Measurements from ENCODE around the gene SH3BP4. TPM values are rescaled to one million over a fixed set of nuclear protein-coding genes. Genes with fewer than 3 reads are reported as not detected.

Gene SH3BP4
- polyA plus RNA-seq, 2 of the 4 experiments (the other 2 are of a cell fraction), result 22.6 to 35.7 TPM

GRCh38 chr2:235010117-235010714 lies 58.4 kb downstream of the SH3BP4 start:
- Histone ChIP-seq H3K4me1 (peaks cover 5% of the 10 kb centered on the region; the same call in 1 of the 3 replicates), H3K4me2 (no peak overlapping the region), H3K27ac (no peak overlapping the region), H3K9me3 (peaks cover 10% of the 10 kb centered on the region), H3K4me3 (no peak overlapping the region)
- DNase-seq (ENCODE audit: low read depth in 1 of 2, low spot score in 1 of 2), result no peak
- ChIA-PET CTCF (no interaction called here), POLR2A (no interaction called here)
- TF ChIP-seq FOSL2 (IDR thresholded peaks at IDR 0.05), result no peak
- TF ChIP-seq FOSL2 (CRISPR knock-in tag; IDR thresholded peaks at IDR 0.05), result no peak
- no peak for TF ChIP-seq USF2 (IDR thresholded peaks at IDR 0.05)
- no peak for TF ChIP-seq NPAS2 (CRISPR knock-in tag; IDR thresholded peaks at IDR 0.05; ENCODE audit: borderline replicate concordance)
- 95% methylated on average over 6 of the region's 6 CpGs for WGBS (ENCODE audit: missing lambda C conversion rate)
- FAIRE-seq, result no peak
- no peak for ATAC-seq

GRCh38 chr2:235011607-235011928 lies 59.8 kb downstream of the SH3BP4 start:
- H3K9me3 ChIP-seq, result peaks cover 14% of the 10 kb centered on the region
- ChIA-PET POLR2A (no interaction called here), CTCF (interaction anchor here (1.2 kb wide), 1 partner anchor 44 kb away, joined by 4 read pairs; no protein-coding TSS in a partner anchor)
- ATAC-seq, result no peak
- H3K4me3 ChIP-seq, result no peak overlapping the region
- TF ChIP-seq HMGXB4 (CRISPR knock-in tag; IDR thresholded peaks at IDR 0.05; ENCODE audit: borderline replicate concordance) (no peak), KDM5A (IDR thresholded peaks at IDR 0.05) (no peak), JUN (IDR thresholded peaks at IDR 0.05) (no peak), RARB (CRISPR knock-in tag; IDR thresholded peaks at IDR 0.05) (no peak), NR3C1 (IDR thresholded peaks at IDR 0.05) (no peak), RFX5 (IDR thresholded peaks at IDR 0.05) (no peak), RAD21 (conservative IDR thresholded peaks at IDR 0.05 in 1 of 2, IDR thresholded peaks at IDR 0.05 in 1 of 2) (no peak)
- no peak for DNase-seq (ENCODE audit: low read depth in 1 of 2, low spot score in 1 of 2)
- WGBS (ENCODE audit: missing lambda C conversion rate), result 90% methylated on average over 5 of the region's 5 CpGs
- FAIRE-seq, result no peak
- H3K27ac ChIP-seq, result 0 out of 6 replicates have a peak overlapping the region, but pooled peaks of 1 of the 2 experiments have one; percentile 10
- H3K4me1 ChIP-seq, result no peaks in the 10 kb centered on the region
- H3K4me2 ChIP-seq, result no peak overlapping the region

- CTCF ChIA-PET, result interaction anchor here (1.2 kb wide), 1 partner anchor 44 kb away, joined by 4 read pairs; no protein-coding TSS in a partner anchor
- Histone ChIP-seq H3K4me3 (no peak overlapping the region), H3K4me1 (no peaks in the 10 kb centered on the region), H3K4me2 (no peak overlapping the region), H3K27ac (0 out of 6 replicates have a peak overlapping the region, but pooled peaks of 1 of the 2 experiments have one; percentile 10), H3K9me3 (peaks cover 14% of the 10 kb centered on the region)
- FAIRE-seq (no peak), ATAC-seq (no peak; a peak in 1 of 6 replicates), DNase-seq (ENCODE audit: low read depth in 1 of 2, low spot score in 1 of 2) (no peak)
- POLR2A ChIA-PET, result no interaction called here
- WGBS (ENCODE audit: missing lambda C conversion rate), result 93% methylated on average over 14 of the region's 15 CpGs
- TF ChIP-seq FOXS1 (CRISPR knock-in tag; IDR thresholded peaks at IDR 0.05), result no peak
- no peak for TF ChIP-seq HOXB5 (CRISPR knock-in tag; IDR thresholded peaks at IDR 0.05)
- no peak for TF ChIP-seq MAFK (IDR thresholded peaks at IDR 0.05; ENCODE audit: partially characterized antibody)
- no peak for TF ChIP-seq HEYL (CRISPR knock-in tag; IDR thresholded peaks at IDR 0.05)
- no peak for TF ChIP-seq MYC (IDR thresholded peaks at IDR 0.05; ENCODE audit: borderline replicate concordance, low read length)
- TF ChIP-seq USF2 (IDR thresholded peaks at IDR 0.05), result no peak
- no peak for TF ChIP-seq CBX8 (IDR thresholded peaks at IDR 0.05)
- no peak for TF ChIP-seq NR3C1 (IDR thresholded peaks at IDR 0.05)
- no peak for TF ChIP-seq HMGXB4 (CRISPR knock-in tag; IDR thresholded peaks at IDR 0.05; ENCODE audit: borderline replicate concordance)
- no peak for TF ChIP-seq BCL3 (IDR thresholded peaks at IDR 0.05)
- no peak for TF ChIP-seq CHD2 (IDR thresholded peaks at IDR 0.05; ENCODE audit: low read length, partially characterized antibody)
- no peak for TF ChIP-seq CEBPB (IDR thresholded peaks at IDR 0.05)
- TF ChIP-seq KDM5A (IDR thresholded peaks at IDR 0.05), result no peak
- TF ChIP-seq ZC3H11A (IDR thresholded peaks at IDR 0.05), result no peak
- no peak for TF ChIP-seq RCOR1 (IDR thresholded peaks at IDR 0.05; ENCODE audit: low read depth, low read length)
Measured at GRCh38 chr2:235011929-235012631, 60.3 kb downstream of the SH3BP4 start.

All from A549 (cell line).